ENCODE measurements around the gene GRK5.

DNA sequence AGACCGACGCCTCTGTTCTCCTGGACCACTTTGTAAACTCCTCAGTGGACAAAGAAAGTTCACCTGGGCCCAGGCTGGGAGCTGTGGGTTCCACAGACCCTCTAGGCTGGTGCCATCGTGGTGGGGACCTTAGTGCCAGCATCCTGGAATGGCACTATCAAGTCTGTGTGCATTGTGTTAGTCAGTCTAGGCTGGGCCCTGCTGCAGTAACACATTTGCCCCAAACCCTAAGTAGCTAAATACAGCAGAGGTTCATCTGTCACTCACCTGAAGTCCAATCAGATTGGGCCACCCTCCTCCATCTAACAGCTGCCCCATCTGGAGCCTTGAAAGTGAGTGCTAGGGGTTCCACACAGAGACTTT, 224.4 kb downstream of the GRK5 start:
- TF ChIP-seq, protein P1, sequence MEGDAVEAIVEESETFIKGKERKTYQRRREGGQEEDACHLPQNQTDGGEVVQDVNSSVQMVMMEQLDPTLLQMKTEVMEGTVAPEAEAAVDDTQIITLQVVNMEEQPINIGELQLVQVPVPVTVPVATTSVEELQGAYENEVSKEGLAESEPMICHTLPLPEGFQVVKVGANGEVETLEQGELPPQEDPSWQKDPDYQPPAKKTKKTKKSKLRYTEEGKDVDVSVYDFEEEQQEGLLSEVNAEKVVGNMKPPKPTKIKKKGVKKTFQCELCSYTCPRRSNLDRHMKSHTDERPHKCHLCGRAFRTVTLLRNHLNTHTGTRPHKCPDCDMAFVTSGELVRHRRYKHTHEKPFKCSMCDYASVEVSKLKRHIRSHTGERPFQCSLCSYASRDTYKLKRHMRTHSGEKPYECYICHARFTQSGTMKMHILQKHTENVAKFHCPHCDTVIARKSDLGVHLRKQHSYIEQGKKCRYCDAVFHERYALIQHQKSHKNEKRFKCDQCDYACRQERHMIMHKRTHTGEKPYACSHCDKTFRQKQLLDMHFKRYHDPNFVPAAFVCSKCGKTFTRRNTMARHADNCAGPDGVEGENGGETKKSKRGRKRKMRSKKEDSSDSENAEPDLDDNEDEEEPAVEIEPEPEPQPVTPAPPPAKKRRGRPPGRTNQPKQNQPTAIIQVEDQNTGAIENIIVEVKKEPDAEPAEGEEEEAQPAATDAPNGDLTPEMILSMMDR (conservative IDR thresholded peaks at IDR 0.05), result no peak
- no peak for TF ChIP-seq EZH2 (IDR thresholded peaks at IDR 0.05; ENCODE audit: low read depth)

All from PC-9 (cell line).